Stomach (tissue), 9 donors: Measurements from ENCODE around the gene TRIM9. TPM values are rescaled to one million over a fixed set of nuclear protein-coding genes. Genes with fewer than 3 reads are reported as not detected.
A peak's percentile ranks its signal among the peaks of the same experiment; 100 is the strongest.

ENCODE experiments used
- DNase-seq, 2 donors: peaks; one replicate each; pipeline versions ENCODE4 v3.0.0 to v3.0.0-alpha.2; 2013 to 2019
- H3K27ac ChIP-seq, 5 donors: fragments of 200-600 bp in 4 of 5; sonication (generic) in 4 of 5; one replicate each; pipeline ENCODE4 v1.5.1; 2013 to 2019; ENCODE audit warnings: mild to moderate bottlenecking in 1 of 5, moderate library complexity in 1 of 5
- H3K27me3 ChIP-seq, 3 donors: fragments of 200-600 bp; sonication (generic); one replicate each; pipeline ENCODE4 v1.5.1; 2017 to 2019; ENCODE audit warnings: mixed run types in 1 of 3
- H3K36me3 ChIP-seq, 4 donors: fragments of 200-600 bp; sonication (generic); 1 replicate in 3 of 4; 2 replicates in 1 of 4; pipeline ENCODE4 v1.5.1; 2016 to 2019
- H3K4me1 ChIP-seq, 4 donors: fragments of 200-600 bp; sonication (generic); one replicate each; pipeline ENCODE4 v1.5.1; 2016 to 2019
- H3K4me3 ChIP-seq, 4 donors: fragments of 200-600 bp; sonication (generic) in 3 of 4; one replicate each; pipeline ENCODE4 v1.5.1; 2016 to 2019; ENCODE audit warnings: mild to moderate bottlenecking in 1 of 4
- H3K9me3 ChIP-seq, 4 donors: fragments of 200-600 bp; sonication (generic); one replicate each; pipeline ENCODE4 v1.5.1; 2016 to 2019
- EP300 ChIP-seq: sonication (generic); formaldehyde crosslinking; IDR thresholded peaks from one replicate; pipeline ENCODE4 v1.6.1; 2017; ENCODE audit warnings: antibody characterized with exemption
- POLR2A ChIP-seq, 4 donors: fragments of 450-650 bp; IDR thresholded peaks; one replicate each; pipeline ENCODE4 v1.6.1; 2016; ENCODE audit warnings: antibody characterized with exemption in 4 of 4, control low read depth in 2 of 4, mild to moderate bottlenecking in 1 of 4, moderate library complexity in 1 of 4
- POLR2AphosphoS5 ChIP-seq, 3 donors: sonication (generic); formaldehyde crosslinking; IDR thresholded peaks; one replicate each; pipeline ENCODE4 v1.6.1; 2016; ENCODE audit warnings: antibody characterized with exemption in 3 of 3
- WGBS, 5 donors: extraction: QIAGEN DNeasy Blood & Tissue Kit in 3 of 5; methylation state at CpG; one replicate each; pipeline versions ENCODE4 v1.1.5 to v1.1.7; 2013 to 2018; 5-methylcytosine and 5-hydroxymethylcytosine counted together
- intact Hi-C: fragments of 100-400 bp; cut with DNase I; formaldehyde crosslinking; loops from one replicate; pipeline ENCODE4 v1.15.1; 2023; ENCODE audit warnings: low total_unique reads
- polyA plus RNA-seq, 3 donors: library from polyadenylated mRNA; stranded (reverse); fragments of 200-250 nt; gene quantifications; one replicate each; pipeline ENCODE4 v1.2.3, GENCODE V29; 2013
- total RNA-seq, 5 donors: library from RNA; depleted of rRNA; stranded (reverse); fragments of >200 nt; gene quantifications; one replicate each; pipeline versions ENCODE4 v1.1.0 to v1.2.3, GENCODE V29; 2014 to 2016
- TF ChIP-seq, protein P1 (sequence below), 7 experiments: fragments of 450-650 bp in 4 of 7; fragments of 200-600 bp in 3 of 7; sonication (generic) in 3 of 7; IDR thresholded peaks; one replicate each; pipeline ENCODE4 v1.5.1; 2016 to 2019; ENCODE audit warnings: antibody characterized with exemption in 7 of 7, control low read depth in 2 of 7, mild to moderate bottlenecking in 1 of 7
- donor health status: healthy with polysubstance abuse.
- donor health status: Bipolar disorder and iron deficiency.
- donor health status: healthy.

TRIM9 gene
- total and polyA plus RNA-seq, 8 donors: 0.45 to 15.1 (median 1.2) TPM

DNA sequence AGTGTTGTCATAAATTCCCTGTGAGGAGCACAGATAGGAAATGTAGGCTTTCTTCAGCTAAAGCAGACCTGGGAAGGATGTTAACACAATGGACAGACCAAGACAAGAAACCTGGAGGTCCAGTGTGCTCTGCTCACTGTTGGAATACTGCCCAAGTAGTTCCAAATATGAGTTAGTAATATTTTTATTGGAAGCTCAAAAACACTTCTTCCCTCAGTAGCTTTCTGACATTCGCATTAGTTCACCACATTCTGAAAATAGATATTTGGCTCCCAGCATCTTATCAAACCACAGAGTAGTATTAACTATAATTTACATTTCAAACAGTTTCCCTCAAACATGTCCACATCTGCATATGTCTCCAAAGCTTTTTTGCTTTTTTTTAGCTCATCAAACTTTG, 75.8 kb downstream of the TRIM9 start:
- intact Hi-C loops: no loop called here
- TF ChIP-seq EP300: no peak
- 74 to 91% (median 77%) methylated on average over 1 of the region's 1 CpG for WGBS, 5 donors
- no peak overlapping the region for H3K4me3 ChIP-seq
- H3K27me3 ChIP-seq: no peaks in the 10 kb centered on the region
- H3K4me1 ChIP-seq: peaks cover 0 to 8% (median 0%) of the 10 kb centered on the region in 4 donors
- no peaks in the 10 kb centered on the region for H3K9me3 ChIP-seq
- no peak for DNase-seq
- H3K36me3 ChIP-seq: no peaks in the 10 kb centered on the region
- H3K27ac ChIP-seq: no peak overlapping the region

DNA sequence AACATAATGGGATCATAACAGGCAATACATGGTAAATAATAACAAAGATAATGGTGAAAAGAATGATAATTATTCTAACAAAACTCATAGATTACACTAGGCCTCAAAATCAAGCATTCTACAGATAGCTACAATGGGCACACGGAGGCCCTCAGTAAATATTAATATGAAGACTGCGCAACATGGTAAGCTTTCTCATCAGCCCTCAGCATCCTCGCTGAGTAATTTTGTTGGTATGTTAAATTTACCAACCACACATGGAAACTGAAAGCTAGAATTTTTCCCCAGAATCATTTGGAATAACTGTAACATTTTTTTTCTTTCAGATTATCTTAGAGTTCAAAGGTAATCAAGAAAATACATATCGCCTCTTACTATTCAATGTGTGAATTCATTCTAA, 76.4 kb downstream of the TRIM9 start:
- Histone ChIP-seq H3K27me3 (no peaks in the 10 kb centered on the region), H3K4me3 (no peak overlapping the region), H3K4me1 (peaks cover 0 to 3% (median 0%) of the 10 kb centered on the region in 4 donors), H3K36me3 (no peaks in the 10 kb centered on the region), H3K27ac (no peak overlapping the region), H3K9me3 (no peaks in the 10 kb centered on the region)
- 58 to 86% (median 68%) methylated on average over 4 of the region's 4 CpGs for WGBS, 5 donors
- intact Hi-C loops: no loop called here
- no peak for DNase-seq
- TF ChIP-seq POLR2A (IDR thresholded peaks at IDR 0.05) (no peak), POLR2AphosphoS5 (IDR thresholded peaks at IDR 0.05) (no peak), EP300 (no peak)
- TF ChIP-seq, protein P1, sequence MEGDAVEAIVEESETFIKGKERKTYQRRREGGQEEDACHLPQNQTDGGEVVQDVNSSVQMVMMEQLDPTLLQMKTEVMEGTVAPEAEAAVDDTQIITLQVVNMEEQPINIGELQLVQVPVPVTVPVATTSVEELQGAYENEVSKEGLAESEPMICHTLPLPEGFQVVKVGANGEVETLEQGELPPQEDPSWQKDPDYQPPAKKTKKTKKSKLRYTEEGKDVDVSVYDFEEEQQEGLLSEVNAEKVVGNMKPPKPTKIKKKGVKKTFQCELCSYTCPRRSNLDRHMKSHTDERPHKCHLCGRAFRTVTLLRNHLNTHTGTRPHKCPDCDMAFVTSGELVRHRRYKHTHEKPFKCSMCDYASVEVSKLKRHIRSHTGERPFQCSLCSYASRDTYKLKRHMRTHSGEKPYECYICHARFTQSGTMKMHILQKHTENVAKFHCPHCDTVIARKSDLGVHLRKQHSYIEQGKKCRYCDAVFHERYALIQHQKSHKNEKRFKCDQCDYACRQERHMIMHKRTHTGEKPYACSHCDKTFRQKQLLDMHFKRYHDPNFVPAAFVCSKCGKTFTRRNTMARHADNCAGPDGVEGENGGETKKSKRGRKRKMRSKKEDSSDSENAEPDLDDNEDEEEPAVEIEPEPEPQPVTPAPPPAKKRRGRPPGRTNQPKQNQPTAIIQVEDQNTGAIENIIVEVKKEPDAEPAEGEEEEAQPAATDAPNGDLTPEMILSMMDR (IDR thresholded peaks at IDR 0.05): no peak

DNA sequence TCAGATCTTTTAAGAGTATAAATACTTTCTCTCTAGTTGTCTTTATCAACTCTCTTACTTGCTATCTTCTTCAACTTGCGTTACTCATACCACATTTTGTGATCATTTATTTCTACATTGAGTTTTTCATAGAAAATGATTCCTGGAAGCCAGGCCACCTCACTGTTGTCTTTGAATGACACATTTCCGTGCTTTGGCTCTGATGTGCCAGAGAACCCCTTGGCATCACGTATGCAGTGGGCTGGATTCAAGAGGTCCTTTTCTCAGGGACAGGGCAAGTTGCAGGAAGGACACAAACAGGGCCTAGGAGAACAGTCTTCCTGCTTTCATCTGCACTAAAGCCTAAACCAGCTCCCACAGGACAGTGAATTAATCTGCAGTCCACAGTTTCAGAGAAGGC, 80.3 kb downstream of the TRIM9 start:
- 73 to 92% (median 85%) methylated on average over 3 of the region's 3 CpGs for WGBS, 5 donors
- DNase-seq: no peak

DNA sequence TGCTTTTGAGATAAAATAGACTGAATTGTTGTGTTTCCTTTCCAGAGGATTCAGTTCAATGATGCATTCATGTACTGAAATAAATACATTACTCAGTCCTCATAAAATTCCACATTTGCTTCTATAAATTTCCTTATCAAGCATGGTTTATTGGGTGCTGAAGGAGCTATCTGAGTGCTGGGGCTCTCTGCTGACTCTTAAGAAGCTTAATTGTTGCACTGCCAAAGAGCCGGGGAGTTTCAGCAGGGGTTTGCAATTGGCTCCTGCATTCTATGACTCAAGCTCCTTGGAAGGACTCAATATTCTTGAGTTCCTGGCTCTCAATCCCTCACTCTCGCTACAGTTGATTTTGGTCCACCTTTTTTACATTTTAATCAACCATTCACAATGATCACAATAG, 80.8 kb downstream of the TRIM9 start:
- no peak overlapping the region for H3K4me3 ChIP-seq
- H3K27ac ChIP-seq: no peak overlapping the region
- DNase-seq: peak in 1 of 2 donors; percentile 58

More for the DNA sequence above, 80.3 kb downstream of the TRIM9 start:
- Histone ChIP-seq H3K27me3 (no peaks in the 10 kb centered on the region), H3K9me3 (no peaks in the 10 kb centered on the region), H3K27ac (no peak overlapping the region), H3K4me1 (no peaks in the 10 kb centered on the region), H3K4me3 (no peak overlapping the region), H3K36me3 (no peaks in the 10 kb centered on the region)
- TF ChIP-seq POLR2A (IDR thresholded peaks at IDR 0.05): no peak
- no peak for TF ChIP-seq EP300
- no peak for TF ChIP-seq POLR2AphosphoS5 (IDR thresholded peaks at IDR 0.05)
- TF ChIP-seq, protein P1 (IDR thresholded peaks at IDR 0.05): no peak
- intact Hi-C loops: no loop called here

DNA sequence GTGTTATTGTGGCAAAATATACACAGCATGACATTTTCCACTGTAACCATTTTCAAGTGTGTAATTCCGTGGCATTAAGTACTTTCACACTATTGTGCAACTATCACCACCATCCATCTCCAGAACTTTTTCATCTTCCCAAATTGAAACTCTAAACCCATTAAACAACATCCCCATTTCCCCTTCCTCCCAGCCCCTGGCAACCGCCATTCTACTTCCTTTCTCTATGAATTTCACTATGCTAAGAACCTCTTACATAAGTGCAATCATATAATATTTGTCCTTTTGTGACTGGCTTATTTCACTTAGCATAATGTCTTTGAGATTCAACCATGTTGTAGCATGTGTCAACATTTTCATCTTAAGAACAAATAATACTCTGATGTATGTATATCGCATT, 82.8 kb downstream of the TRIM9 start:
- TF ChIP-seq POLR2A (IDR thresholded peaks at IDR 0.05): no peak
- TF ChIP-seq POLR2AphosphoS5 (IDR thresholded peaks at IDR 0.05): no peak
- TF ChIP-seq, protein P1 (IDR thresholded peaks at IDR 0.05): no peak
- no peak for TF ChIP-seq EP300
- intact Hi-C loops: no loop called here
- Histone ChIP-seq H3K27me3 (no peaks in the 10 kb centered on the region), H3K9me3 (no peaks in the 10 kb centered on the region), H3K27ac (no peak overlapping the region), H3K4me1 (no peaks in the 10 kb centered on the region), H3K36me3 (no peaks in the 10 kb centered on the region), H3K4me3 (no peak overlapping the region)
- DNase-seq: no peak
- 77 to 91% (median 83%) methylated on average over 3 of the region's 3 CpGs for WGBS, 5 donors

More for the DNA sequence above, 80.8 kb downstream of the TRIM9 start:
- Histone ChIP-seq H3K4me1 (no peaks in the 10 kb centered on the region), H3K36me3 (no peaks in the 10 kb centered on the region), H3K9me3 (no peaks in the 10 kb centered on the region), H3K27me3 (no peaks in the 10 kb centered on the region)
- intact Hi-C loops: no loop called here
- TF ChIP-seq EP300: no peak
- WGBS, 5 donors: 44 to 74% (median 65%) methylated on average over 2 of the region's 2 CpGs
